GM18520 (cell line): ENCODE results near the gene FFAR1.
"Not testable (repeated sequence)": the region's sequence is repeated elsewhere in the genome, so short reads cannot be mapped to it uniquely, and the experiment has no call there.

Source experiments
- ATAC-seq: cut with Tn5 transposase; IDR thresholded peaks from one replicate; pipeline ENCODE4 v1.9.1; 2021; ENCODE audit not compliant: unreplicated experiment

The FFAR1 gene

DNA sequence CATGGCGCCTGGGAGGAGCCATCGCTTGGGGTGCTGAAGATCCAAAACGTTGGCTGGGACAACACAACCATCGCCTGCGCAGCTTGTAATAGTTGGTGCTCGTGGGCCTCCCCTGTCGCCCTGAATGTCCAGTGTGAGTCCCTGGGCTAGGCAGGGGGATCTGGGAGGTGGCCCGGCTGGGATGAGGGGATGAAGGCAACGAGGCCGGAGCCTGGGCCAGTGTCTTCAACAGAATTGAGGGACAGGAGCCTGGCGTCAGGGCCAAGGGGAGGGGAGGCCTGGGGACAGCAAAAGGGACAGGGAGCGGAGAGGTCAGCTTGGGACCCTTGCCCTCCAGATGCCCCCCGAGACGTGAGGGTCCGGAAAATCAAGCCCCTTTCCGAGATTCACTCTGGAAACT is 6.7 kb upstream of the FFAR1 start:
- no peak for ATAC-seq

DNA sequence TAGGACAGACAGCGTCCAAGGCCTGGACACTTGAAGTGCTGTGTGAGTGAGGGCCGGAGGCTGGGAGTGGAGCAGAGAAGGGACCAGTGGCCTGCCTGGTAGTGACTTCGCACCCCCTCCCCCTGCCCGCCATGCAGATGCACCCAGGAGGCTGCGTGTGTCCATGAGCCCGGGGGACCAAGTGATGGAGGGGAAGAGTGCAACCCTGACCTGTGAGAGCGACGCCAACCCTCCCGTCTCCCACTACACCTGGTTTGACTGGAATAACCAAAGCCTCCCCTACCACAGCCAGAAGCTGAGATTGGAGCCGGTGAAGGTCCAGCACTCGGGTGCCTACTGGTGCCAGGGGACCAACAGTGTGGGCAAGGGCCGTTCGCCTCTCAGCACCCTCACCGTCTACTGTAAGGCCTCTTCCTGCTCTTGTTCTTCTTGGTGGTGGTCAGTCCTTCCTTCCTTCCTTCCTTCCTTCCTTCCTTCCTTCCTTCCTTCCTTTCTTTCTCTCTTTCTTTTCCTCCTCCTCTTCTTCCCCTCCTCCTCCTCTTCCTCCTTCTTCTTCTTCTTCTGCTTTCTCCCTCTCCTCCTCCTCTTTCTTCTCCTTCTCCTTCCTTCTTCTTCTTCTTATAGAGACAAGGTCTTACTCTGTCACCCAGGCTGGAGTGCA is 6.0 kb upstream of the FFAR1 start:
- no peak for ATAC-seq

DNA sequence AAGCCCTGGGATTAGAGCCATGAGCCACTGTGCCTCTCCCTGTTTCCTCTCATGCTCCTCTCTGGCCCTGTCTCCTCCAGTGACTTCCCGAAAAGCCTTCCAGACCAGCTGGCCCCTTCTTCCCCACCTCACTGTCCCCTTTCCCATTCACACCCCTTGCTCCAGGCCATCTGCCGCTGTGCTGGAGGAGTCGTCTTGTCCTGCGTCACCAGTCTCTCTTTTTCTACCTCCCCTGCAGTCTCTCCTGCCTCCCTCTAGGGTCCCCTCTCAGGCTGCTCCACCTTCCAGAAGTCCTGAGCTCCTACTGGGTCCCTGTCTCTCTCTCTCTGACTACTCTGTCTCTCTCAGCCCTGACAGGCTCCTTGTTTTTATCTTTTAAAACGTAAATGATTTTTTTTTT is 5.3 kb upstream of the FFAR1 start:
- ATAC-seq = no peak

DNA sequence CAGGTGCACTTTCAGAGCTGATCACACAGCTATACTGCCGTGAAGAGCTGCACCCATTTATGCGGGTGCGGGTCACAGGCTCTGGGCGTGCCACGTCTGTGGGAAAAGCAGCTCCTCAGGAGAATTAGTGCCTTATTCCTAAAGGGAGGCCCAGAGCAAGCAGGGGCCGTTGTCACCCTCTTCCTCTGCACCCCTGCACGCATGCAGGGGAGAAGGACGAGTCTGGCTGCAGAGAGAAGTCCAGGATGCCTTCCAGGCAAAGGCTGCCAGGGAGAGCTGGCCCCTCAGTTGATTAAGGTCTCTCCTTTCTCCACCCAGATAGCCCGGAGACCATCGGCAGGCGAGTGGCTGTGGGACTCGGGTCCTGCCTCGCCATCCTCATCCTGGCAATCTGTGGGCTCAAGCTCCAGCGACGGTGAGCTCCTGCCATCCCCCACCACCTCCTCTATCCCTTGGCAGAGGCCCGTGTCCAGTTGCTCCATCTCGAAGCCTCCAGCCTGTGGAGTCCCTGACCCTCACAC is 3.1 kb upstream of the FFAR1 start:
- no peak for ATAC-seq

DNA sequence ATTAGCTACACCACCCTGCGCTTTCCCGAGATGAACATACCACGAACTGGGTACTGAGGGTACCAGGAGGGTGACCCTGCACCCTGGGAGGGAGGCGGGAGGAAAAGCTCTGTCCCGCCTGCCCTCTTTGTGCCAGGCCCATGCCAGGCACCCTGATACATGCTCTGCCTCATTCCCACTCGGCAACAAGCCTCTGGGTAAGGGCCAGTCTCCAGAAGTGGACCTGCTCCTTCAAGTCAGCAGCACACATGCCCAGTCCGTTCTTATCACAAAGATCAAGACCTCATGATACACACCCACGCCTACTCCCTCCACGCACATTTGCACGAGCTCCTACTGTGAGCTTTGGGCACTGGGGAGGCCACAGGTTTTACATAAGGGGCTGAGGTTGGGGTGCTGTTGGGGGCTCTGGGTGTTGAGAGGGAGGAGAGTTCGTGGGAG is 2.0 kb upstream of the FFAR1 start:
- no peak for ATAC-seq

DNA sequence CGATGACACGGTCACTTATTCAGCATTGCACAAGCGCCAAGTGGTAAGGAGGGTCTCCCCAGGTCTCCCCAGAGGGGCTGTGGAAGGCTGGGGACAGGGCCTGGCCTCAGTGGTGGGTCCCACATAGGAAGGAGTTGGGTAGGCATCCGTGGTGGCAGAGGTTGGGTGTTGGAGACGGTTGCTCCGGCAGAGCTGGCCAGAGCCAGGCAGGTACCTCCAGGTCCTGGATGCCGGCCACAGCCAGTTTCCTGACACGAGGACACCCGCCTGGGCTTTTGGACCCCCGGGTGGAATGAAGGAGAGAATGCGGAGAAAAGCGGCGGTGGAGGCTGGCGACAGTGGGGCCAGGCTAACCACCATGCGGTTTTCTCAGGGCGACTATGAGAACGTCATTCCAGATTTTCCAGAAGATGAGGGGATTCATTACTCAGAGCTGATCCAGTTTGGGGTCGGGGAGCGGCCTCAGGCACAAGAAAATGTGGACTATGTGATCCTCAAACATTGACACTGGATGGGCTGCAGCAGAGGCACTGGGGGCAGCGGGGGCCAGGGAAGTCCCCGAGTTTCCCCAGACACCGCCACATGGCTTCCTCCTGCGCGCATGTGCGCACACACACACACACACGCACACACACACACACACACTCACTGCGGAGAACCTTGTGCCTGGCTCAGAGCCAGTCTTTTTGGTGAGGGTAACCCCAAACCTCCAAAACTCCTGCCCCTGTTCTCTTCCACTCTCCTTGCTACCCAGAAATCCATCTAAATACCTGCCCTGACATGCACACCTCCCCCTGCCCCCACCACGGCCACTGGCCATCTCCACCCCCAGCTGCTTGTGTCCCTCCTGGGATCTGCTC is 1.3 kb upstream of the FFAR1 start:
- ATAC-seq = no peak

DNA sequence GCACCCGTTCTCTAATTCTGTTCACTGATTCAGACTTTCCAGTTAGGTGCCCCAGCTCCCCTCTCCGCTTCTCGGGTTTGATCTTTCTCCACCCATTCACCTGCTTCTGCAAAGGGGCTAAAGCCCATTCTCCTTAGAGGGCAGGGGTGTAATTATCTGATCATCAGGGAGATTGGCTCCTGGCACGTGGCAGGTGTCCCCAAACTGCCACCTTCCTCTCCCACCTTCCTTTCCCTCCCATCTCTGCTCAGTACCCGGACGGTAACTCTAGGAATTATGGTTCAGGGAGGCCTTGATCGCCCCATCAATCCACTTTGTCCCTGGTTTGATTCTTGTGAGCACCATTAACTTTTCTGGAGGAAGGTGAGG is 212 bp downstream of the FFAR1 start:
- ATAC-seq = no peak

DNA sequence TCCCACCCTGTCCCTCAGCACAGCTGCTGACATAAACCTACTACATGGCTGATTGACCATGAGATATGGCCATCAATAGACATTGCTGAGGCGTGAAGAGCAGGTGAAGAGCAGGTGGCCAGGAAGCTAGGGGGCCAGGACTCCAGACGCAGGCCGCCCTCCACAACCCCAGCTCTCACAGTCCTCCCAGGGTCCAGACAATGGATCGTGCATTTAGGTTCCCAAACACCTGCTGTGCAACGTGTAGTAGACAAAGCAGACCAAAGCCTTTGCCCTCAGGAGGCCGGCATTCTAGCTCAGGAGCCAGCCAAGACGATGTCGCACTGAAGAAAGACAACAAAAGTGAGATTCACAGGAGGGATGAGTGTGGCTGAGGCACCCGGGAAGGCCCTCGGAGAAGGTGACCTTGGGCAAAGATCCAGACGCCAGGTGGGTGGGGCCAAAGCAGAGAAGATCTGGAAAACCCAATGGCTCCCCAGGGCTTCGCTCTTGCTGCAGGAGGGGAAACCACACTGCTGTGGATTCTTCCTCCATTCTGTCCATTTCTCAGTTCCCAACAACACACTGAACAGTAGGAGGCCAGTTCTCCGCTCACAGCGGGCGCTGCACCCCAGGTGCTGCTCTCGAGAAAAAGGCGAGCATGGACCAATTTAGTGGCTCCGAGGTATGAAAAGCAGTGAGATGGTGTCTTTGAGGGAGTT is 1.4 kb downstream of the FFAR1 start:
- no peak for ATAC-seq

DNA sequence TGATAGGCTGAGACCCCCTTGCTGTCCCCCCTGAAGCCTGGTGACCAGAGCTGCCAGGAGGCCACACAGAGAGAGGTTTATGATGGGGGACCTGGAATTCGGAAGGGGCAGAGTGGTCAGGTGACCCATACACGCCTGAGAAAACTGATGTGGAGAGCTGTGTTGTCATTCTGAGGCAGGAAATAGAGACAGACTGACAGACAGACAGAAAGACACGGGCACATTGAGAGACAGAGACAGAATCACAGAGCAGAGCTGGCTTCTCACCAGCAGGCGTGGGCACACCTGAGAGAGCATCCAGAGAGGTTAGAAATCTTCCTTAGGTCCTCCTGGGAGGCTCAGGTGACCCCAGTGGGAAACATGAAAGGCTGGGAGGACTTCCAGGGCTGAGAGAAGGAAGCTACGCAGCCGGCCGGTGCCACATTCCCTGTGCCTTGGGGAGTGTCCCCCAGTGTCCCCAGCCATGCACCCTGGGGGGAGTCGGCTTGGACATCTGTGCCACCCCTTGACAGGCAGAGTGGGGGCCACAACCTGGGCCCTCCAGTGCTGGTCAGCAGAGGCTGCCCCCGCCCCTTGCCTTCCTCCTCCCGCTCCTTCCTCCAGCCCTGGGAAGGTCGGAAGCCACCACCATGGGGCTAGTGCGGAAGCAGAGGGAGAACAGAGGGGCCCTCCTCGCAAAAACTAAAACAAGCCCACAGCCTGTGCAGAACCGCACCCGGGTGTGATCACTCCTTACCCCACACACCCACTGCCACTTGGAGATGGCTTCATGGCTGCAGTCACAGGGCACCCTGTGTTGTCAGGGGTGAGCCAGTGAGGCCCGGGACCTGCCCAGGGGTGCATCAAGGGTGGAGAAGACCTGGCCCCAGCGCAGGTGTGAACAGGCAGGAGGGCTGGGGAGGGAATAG is 2.2 kb downstream of the FFAR1 start:
- no peak for ATAC-seq

DNA sequence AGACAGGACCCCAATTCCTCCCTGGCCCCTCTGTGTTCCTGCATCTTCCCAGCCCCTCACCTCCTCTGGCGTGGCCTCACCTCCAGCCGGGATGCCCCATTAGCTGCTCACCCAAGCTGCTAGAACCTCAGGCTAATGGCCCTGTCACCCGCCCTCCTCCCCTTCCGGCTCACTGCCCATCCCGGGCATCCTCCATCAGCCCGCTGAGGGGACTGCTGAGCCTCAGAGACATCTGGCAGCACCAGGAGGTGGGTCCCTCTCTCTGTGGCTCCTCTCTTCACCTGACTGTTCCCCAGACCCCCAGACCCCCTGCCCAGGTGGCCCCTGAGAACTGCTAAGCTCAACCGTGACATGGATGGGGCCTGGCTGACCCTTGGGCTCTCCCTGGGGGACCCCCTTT is 2.9 kb downstream of the FFAR1 start:
- no peak for ATAC-seq

DNA sequence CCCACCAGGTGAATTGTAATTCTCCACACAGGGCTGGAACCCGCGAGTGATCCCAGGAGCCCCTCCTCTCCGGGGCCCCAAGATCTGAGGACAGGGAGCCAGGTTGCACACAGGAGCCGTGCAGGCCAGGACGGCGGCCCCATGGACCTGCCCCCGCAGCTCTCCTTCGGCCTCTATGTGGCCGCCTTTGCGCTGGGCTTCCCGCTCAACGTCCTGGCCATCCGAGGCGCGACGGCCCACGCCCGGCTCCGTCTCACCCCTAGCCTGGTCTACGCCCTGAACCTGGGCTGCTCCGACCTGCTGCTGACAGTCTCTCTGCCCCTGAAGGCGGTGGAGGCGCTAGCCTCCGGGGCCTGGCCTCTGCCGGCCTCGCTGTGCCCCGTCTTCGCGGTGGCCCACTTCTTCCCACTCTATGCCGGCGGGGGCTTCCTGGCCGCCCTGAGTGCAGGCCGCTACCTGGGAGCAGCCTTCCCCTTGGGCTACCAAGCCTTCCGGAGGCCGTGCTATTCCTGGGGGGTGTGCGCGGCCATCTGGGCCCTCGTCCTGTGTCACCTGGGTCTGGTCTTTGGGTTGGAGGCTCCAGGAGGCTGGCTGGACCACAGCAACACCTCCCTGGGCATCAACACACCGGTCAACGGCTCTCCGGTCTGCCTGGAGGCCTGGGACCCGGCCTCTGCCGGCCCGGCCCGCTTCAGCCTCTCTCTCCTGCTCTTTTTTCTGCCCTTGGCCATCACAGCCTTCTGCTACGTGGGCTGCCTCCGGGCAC is 3.9 kb downstream of the FFAR1 start:
- no peak for ATAC-seq

DNA sequence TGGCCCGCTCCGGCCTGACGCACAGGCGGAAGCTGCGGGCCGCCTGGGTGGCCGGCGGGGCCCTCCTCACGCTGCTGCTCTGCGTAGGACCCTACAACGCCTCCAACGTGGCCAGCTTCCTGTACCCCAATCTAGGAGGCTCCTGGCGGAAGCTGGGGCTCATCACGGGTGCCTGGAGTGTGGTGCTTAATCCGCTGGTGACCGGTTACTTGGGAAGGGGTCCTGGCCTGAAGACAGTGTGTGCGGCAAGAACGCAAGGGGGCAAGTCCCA is 4.4 kb downstream of the FFAR1 start:
- ATAC-seq = no peak

DNA sequence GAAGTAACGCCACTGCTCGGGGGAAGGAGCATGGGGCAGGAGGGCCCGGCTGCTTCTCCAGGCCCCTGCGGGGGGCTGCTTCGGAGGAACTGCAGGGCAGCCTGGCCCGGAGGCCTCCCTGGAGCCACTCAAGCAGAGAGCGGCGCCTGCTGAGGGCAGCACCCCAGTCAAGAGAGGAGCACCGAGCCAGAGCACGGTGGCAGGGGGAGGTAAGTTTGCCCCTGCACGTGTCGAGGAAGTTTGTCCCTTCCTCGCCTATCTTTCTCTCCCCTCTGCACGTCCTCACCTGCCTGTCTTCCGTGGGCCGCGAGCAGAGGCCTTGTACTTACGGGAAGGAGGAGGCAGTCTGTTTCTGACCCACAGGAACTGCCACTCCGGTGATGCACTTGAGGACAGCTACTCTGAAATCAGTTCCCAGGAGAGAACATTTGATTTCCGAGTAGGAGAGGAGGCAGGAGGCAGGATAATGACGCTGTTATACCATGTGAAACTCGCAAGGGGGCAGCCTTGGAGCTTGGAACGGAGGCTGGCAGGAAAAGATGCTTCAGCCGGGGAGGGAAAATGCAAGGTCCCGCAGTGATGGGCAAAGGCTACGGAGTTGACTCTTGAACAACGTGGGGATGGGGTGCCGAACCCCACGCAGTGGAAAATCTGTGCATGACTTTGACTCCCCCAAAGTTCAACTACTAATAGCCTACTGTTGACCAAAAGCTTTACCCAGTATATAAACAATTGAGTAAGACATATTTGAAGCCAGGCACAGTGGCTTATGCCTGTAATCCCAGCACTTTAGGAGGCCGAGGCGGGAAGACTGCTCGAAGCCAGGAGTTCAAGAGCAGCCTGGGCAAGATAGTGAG is 5.0 kb downstream of the FFAR1 start:
- no peak for ATAC-seq

DNA sequence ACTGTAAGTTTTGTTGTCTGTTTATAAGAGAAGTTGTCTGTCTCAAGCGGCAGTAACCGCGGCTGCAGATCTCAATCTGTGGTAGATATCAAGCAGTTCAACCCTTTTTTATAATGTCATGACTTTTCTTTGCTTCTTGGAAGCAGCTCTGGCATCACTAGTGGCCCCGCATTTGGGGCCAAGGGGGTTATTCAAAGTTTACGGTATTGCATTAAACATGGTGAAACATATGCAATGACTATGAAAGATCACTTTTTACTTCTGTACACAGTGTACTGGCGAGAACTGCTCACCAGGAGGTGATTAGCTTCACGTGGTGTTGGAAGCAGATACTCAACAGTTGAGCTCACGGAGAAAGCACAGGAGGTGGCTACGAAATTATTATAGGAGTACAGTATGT is 5.9 kb downstream of the FFAR1 start:
- ATAC-seq = no peak

DNA sequence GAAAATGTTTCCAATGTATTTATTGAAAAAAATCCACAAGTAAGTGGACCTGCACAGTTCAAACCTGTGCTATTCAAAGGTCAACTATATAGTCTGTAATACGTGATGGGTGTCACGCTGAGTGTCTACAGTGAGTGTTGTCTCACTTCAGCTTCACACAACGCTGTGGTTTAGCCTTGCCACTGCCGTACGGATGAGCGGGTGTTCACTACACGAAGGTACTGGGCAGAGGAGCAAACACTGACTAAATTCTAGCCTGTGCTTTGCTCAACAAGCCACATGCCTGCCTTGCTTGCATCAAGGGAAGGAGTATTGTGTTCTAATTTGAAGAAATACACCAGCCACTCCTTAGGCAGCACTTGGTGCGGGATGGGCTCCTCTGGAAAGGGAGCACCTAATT is 7.2 kb downstream of the FFAR1 start:
- no peak for ATAC-seq

DNA sequence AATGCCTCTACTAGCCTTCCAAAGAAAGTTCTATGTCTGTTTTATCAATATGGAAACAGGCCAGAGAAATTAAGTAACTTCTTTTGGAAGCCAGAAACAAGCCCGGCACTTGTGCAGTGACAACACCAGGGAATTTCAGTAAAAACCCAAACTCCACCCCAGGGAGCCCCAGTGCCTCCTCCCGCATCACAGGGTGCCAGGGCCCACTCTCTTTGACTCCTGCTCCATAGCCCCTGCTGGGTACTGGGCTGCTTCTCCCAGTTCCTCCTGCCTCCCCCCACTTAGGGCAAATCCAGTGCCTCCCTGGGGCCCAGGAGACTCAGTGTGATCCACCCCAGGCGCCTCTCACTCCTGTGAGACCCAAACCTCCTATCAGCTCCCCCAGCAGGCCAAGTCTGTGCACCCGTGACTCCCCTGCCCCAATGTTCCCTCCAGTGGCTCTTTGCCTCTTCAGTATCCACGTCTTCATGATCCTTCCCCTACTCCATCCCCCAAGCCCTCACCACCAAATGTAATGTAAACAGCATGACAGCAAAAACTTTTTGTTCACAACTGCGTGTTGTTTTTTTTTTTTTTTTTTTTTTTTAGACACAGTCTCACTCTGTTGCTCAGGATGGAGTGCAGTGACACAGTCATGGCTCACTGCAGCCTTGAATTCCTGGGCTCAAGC is 8.2 kb downstream of the FFAR1 start:
- ATAC-seq = no peak

DNA sequence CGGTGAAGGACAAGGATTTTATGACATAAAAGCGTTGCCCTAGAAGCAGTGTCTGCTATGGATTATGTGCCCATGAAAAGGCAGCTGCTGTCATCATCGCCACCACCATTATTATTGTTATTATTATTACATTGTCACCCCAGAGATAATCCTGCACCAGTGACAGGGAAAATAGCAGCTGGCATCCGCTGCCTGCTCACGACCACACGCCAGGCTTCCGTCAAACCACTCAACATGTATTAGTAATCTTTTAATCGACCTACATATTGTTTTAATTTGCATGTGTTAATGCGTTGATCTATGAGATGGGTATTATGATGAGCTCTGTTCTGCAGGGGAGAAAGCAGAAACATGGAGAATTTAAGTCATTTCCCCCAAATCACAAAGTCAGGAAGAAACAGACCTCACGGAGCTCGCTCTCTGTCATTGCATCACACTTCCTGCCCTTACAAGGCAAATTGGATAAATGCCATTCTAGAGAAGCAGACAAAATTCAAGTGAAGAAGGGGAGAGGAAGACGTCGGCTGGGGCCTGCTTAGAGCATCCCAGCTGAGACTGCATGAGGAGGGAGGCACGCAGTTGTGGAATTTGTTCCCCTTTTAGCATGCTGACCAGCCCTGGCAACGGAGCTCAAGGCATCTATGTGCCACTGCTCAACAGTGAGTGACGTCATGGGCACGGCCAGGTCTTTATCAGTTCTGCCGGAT is 10.3 kb downstream of the FFAR1 start, which contains the start of gene FFAR3:
FFAR3 (plus strand) TSS at position 594 of the 707 bp plus-strand sequence. CDS start 431 bp downstream, outside the sequence.
- no peak for ATAC-seq

DNA sequence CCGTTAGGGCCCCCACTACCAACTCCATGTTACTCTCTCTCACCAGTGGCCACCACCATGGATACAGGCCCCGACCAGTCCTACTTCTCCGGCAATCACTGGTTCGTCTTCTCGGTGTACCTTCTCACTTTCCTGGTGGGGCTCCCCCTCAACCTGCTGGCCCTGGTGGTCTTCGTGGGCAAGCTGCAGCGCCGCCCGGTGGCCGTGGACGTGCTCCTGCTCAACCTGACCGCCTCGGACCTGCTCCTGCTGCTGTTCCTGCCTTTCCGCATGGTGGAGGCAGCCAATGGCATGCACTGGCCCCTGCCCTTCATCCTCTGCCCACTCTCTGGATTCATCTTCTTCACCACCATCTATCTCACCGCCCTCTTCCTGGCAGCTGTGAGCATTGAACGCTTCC is 11.1 kb downstream of the FFAR1 start:
- ATAC-seq = not testable (repeated sequence)
